WTC11 (cell line): ENCODE data around the gene PVALEF.

Experiments used
- CREB1 ChIP-seq: sonication (generic); formaldehyde crosslinking; IDR thresholded peaks from 2 replicates; pipeline ENCODE4 v1.8.0; 2023; ENCODE audit warnings: mild to moderate bottlenecking, missing genetic modification reagents
- FOXJ3 ChIP-seq: sonication (generic); formaldehyde crosslinking; IDR thresholded peaks from 2 replicates; pipeline ENCODE4 v1.9.0; 2021; ENCODE audit warnings: missing genetic modification reagents, mild to moderate bottlenecking, borderline replicate concordance
- NR3C1 ChIP-seq: sonication (generic); formaldehyde crosslinking; conservative IDR thresholded peaks from 2 replicates; pipeline ENCODE4 v1.8.1; 2023; ENCODE audit warnings: low read depth, mild to moderate bottlenecking, missing genetic modification reagents
- SP1 ChIP-seq: sonication (generic); formaldehyde crosslinking; conservative IDR thresholded peaks from 2 replicates; pipeline ENCODE4 v1.8.1; 2022; ENCODE audit warnings: missing genetic modification reagents
- TF ChIP-seq, protein P1 (sequence below): fragments of 200-600 bp; IDR thresholded peaks from 2 replicates; pipeline ENCODE4 v1.8.0; 2022; ENCODE audit warnings: antibody characterized with exemption
- TF ChIP-seq, protein P2 (sequence below): fragments of 250-450 bp; sonication (Bioruptor Pico); IDR thresholded peaks from 2 replicates; pipeline ENCODE4 v1.8.0; 2021; ENCODE audit warnings: mild to moderate bottlenecking
- TF ChIP-seq, protein P3 (sequence below): sonication (generic); formaldehyde crosslinking; IDR thresholded peaks from 2 replicates; pipeline ENCODE4 v1.8.1; 2022; ENCODE audit warnings: low read depth, missing genetic modification reagents, borderline replicate concordance
- TF ChIP-seq, protein P4 (sequence below): sonication (generic); formaldehyde crosslinking; IDR thresholded peaks from 2 replicates; pipeline ENCODE4 v1.8.1; 2023; ENCODE audit warnings: mild to moderate bottlenecking, missing genetic modification reagents
- TF ChIP-seq, protein P5 (sequence below): sonication (generic); formaldehyde crosslinking; IDR thresholded peaks from 2 replicates; pipeline ENCODE4 v1.8.1; 2022; ENCODE audit warnings: low read depth, mild to moderate bottlenecking, moderate library complexity, missing genetic modification reagents, borderline replicate concordance
- TF ChIP-seq, protein P6 (sequence below): sonication (generic); formaldehyde crosslinking; IDR thresholded peaks from 2 replicates; pipeline ENCODE4 v1.8.0; 2022; ENCODE audit warnings: mild to moderate bottlenecking, missing genetic modification reagents

DNA sequence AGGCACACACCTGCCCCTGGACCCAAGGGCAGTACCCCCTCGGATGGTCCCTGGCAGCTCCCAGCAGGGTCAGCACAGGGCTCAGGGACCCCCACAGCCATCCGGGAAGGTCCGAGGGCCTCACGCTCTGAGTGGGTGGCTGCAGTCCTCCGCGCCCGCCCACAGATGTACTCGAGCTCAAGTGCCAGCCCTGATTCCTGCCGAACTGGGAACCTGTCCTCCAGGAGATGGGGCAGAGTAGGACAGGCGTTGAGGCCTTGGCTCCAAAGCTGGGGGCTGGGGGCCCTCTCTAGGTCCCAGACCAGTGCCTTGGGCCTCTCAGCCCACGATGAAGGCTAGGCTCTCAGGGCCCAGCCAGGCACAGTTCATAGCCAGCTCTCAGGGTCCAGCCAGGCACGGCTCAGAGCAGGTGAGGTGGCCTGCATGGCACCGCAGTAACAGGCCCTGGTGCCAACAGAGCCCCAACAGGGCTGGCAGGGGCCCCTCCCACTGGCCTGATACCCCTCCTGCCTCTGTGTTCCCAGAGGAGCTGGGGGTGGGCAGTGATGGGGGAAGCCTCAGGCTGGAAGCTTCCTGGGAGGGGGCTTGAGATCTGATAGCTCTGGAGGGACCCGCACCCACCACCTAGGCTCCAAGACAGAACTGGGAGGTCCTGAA is 35.5 kb upstream of the PVALEF start:
- TF ChIP-seq, protein P1, sequence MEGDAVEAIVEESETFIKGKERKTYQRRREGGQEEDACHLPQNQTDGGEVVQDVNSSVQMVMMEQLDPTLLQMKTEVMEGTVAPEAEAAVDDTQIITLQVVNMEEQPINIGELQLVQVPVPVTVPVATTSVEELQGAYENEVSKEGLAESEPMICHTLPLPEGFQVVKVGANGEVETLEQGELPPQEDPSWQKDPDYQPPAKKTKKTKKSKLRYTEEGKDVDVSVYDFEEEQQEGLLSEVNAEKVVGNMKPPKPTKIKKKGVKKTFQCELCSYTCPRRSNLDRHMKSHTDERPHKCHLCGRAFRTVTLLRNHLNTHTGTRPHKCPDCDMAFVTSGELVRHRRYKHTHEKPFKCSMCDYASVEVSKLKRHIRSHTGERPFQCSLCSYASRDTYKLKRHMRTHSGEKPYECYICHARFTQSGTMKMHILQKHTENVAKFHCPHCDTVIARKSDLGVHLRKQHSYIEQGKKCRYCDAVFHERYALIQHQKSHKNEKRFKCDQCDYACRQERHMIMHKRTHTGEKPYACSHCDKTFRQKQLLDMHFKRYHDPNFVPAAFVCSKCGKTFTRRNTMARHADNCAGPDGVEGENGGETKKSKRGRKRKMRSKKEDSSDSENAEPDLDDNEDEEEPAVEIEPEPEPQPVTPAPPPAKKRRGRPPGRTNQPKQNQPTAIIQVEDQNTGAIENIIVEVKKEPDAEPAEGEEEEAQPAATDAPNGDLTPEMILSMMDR, result no peak
- TF ChIP-seq, protein P2, sequence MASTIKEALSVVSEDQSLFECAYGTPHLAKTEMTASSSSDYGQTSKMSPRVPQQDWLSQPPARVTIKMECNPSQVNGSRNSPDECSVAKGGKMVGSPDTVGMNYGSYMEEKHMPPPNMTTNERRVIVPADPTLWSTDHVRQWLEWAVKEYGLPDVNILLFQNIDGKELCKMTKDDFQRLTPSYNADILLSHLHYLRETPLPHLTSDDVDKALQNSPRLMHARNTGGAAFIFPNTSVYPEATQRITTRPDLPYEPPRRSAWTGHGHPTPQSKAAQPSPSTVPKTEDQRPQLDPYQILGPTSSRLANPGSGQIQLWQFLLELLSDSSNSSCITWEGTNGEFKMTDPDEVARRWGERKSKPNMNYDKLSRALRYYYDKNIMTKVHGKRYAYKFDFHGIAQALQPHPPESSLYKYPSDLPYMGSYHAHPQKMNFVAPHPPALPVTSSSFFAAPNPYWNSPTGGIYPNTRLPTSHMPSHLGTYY (CRISPR knock-in tag), result no peak
- TF ChIP-seq, protein P3, sequence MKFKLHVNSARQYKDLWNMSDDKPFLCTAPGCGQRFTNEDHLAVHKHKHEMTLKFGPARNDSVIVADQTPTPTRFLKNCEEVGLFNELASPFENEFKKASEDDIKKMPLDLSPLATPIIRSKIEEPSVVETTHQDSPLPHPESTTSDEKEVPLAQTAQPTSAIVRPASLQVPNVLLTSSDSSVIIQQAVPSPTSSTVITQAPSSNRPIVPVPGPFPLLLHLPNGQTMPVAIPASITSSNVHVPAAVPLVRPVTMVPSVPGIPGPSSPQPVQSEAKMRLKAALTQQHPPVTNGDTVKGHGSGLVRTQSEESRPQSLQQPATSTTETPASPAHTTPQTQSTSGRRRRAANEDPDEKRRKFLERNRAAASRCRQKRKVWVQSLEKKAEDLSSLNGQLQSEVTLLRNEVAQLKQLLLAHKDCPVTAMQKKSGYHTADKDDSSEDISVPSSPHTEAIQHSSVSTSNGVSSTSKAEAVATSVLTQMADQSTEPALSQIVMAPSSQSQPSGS (CRISPR knock-in tag), result no peak
- TF ChIP-seq NR3C1 (CRISPR knock-in tag) (no peak), FOXJ3 (CRISPR knock-in tag) (no peak), CREB1 (CRISPR knock-in tag) (no peak), SP1 (CRISPR knock-in tag) (no peak)
- TF ChIP-seq, protein P4, sequence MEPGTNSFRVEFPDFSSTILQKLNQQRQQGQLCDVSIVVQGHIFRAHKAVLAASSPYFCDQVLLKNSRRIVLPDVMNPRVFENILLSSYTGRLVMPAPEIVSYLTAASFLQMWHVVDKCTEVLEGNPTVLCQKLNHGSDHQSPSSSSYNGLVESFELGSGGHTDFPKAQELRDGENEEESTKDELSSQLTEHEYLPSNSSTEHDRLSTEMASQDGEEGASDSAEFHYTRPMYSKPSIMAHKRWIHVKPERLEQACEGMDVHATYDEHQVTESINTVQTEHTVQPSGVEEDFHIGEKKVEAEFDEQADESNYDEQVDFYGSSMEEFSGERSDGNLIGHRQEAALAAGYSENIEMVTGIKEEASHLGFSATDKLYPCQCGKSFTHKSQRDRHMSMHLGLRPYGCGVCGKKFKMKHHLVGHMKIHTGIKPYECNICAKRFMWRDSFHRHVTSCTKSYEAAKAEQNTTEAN (CRISPR knock-in tag), result no peak
- TF ChIP-seq, protein P5, sequence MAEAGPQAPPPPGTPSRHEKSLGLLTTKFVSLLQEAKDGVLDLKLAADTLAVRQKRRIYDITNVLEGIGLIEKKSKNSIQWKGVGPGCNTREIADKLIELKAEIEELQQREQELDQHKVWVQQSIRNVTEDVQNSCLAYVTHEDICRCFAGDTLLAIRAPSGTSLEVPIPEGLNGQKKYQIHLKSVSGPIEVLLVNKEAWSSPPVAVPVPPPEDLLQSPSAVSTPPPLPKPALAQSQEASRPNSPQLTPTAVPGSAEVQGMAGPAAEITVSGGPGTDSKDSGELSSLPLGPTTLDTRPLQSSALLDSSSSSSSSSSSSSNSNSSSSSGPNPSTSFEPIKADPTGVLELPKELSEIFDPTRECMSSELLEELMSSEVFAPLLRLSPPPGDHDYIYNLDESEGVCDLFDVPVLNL (CRISPR knock-in tag), result no peak
- TF ChIP-seq, protein P6, sequence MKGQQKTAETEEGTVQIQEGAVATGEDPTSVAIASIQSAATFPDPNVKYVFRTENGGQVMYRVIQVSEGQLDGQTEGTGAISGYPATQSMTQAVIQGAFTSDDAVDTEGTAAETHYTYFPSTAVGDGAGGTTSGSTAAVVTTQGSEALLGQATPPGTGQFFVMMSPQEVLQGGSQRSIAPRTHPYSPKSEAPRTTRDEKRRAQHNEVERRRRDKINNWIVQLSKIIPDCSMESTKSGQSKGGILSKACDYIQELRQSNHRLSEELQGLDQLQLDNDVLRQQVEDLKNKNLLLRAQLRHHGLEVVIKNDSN (CRISPR knock-in tag), result no peak
